GM18519 (cell line): ENCODE results near the gene GLE1.
A peak's percentile ranks its signal among the peaks of the same experiment; 100 is the strongest.

Experiments used
- ATAC-seq: cut with Tn5 transposase; IDR thresholded peaks from one replicate; pipeline ENCODE4 v1.9.1; 2021; ENCODE audit warnings: mild to moderate bottlenecking, moderate library complexity; ENCODE audit not compliant: unreplicated experiment, low FRiP score

The GLE1 gene

GRCh38 chr9:128504485-128505413 lies at the start of gene GLE1:
GLE1 (plus strand) TSS chr9:128504719; CDS start chr9:128504806, 87 bp downstream.
- ATAC-seq: peak; percentile 66

GRCh38 chr9:128454991-128455390 lies 49.5 kb upstream of the GLE1 start:
- ATAC-seq: no peak

GRCh38 chr9:128455849-128456612 lies 48.5 kb upstream of the GLE1 start, which contains the start of gene ODF2:
ODF2 (plus strand) TSS chr9:128456006; CDS start chr9:128456092, 86 bp downstream.
- ATAC-seq: peak; percentile 50

GRCh38 chr9:128456613-128457061 lies 47.9 kb upstream of the GLE1 start:
- ATAC-seq: peak; percentile 33

GRCh38 chr9:128457207-128457606 lies 47.3 kb upstream of the GLE1 start:
- ATAC-seq: no peak

- ATAC-seq: no peak
Measured at GRCh38 chr9:128459011-128459410, 45.5 kb upstream of the GLE1 start.

- ATAC-seq: no peak
Measured at GRCh38 chr9:128469070-128469469, 35.4 kb upstream of the GLE1 start.

GRCh38 chr9:128470560-128470959 lies 34.0 kb upstream of the GLE1 start:
- ATAC-seq: no peak

GRCh38 chr9:128473104-128473503 lies 31.4 kb upstream of the GLE1 start:
- ATAC-seq: no peak

GRCh38 chr9:128475867-128476266 lies 28.7 kb upstream of the GLE1 start:
- ATAC-seq: no peak

GRCh38 chr9:128479262-128479661 lies 25.3 kb upstream of the GLE1 start:
- ATAC-seq: no peak

GRCh38 chr9:128481561-128481960 lies 23.0 kb upstream of the GLE1 start:
- ATAC-seq: no peak

- ATAC-seq: no peak
Measured at GRCh38 chr9:128482186-128482585, 22.3 kb upstream of the GLE1 start.

- ATAC-seq: no peak
Measured at GRCh38 chr9:128484686-128485413, 19.7 kb upstream of the GLE1 start.

GRCh38 chr9:128485414-128485855 lies 19.1 kb upstream of the GLE1 start:
- ATAC-seq: no peak

- no peak for ATAC-seq
Measured at GRCh38 chr9:128486201-128486600, 18.3 kb upstream of the GLE1 start.

- no peak for ATAC-seq
Measured at GRCh38 chr9:128493424-128493823, 11.1 kb upstream of the GLE1 start.

GRCh38 chr9:128494108-128494745 lies 10.3 kb upstream of the GLE1 start:
- no peak for ATAC-seq

- no peak for ATAC-seq
Measured at GRCh38 chr9:128494746-128495129, 9.8 kb upstream of the GLE1 start.

- no peak for ATAC-seq
Measured at GRCh38 chr9:128495296-128495695, 9.2 kb upstream of the GLE1 start.
